Measurements from ENCODE around the gene STPG1.

The STPG1 gene

GRCh38 chr1:24343412-24344089 lies 70.0 kb downstream of the STPG1 start:
- TF ChIP-seq, protein P1, sequence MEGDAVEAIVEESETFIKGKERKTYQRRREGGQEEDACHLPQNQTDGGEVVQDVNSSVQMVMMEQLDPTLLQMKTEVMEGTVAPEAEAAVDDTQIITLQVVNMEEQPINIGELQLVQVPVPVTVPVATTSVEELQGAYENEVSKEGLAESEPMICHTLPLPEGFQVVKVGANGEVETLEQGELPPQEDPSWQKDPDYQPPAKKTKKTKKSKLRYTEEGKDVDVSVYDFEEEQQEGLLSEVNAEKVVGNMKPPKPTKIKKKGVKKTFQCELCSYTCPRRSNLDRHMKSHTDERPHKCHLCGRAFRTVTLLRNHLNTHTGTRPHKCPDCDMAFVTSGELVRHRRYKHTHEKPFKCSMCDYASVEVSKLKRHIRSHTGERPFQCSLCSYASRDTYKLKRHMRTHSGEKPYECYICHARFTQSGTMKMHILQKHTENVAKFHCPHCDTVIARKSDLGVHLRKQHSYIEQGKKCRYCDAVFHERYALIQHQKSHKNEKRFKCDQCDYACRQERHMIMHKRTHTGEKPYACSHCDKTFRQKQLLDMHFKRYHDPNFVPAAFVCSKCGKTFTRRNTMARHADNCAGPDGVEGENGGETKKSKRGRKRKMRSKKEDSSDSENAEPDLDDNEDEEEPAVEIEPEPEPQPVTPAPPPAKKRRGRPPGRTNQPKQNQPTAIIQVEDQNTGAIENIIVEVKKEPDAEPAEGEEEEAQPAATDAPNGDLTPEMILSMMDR (IDR thresholded peaks at IDR 0.05): no peak

- TF ChIP-seq, protein P1 (IDR thresholded peaks at IDR 0.05): no peak
These were observed 72.3 kb downstream of the STPG1 start for GRCh38 chr1:24341260-24341659.

DNA sequence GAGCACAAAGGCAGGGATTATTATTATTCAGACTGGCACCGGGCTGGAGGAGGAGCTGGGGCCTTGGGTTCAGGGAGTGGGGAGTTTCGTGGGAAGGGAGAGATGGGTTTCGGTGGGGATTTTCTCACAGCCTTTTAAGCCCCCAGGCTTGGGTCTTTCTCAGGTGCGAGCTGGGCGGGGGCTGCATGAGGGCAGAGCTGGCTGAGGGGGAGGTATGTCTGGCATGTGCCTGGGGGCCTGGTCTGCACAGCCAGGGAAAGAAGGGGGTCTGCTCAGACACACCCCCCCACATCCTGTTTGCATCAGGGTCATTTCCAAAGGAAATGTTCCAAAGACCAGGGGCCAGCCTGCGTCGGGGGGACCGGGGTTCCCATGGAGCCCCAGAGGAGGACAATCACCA lies 72.8 kb downstream of the STPG1 start:
- TF ChIP-seq, protein P1 (IDR thresholded peaks at IDR 0.05): no peak

- TF ChIP-seq, protein P1 (IDR thresholded peaks at IDR 0.05): no peak
These were observed 73.6 kb downstream of the STPG1 start for GRCh38 chr1:24339996-24340395.

DNA sequence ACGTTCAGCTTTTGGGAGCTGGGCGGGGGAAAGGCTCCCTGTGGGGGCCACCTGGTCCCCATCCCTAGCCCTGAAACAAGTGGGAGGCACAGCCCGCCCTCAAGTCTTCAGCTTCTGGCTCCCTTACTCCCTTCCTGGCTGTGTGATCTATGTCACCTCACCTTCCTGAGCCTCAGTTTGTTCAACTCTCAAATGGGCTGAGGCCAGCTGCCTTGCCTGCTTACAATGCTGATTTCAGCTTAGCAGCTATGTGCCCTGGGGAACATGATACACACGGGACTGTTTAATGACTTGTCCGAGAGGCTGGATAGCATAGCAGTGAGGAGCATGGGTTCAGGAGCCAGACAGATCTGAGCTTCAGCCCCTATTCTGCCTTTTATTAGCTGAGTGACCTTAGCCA lies 75.1 kb downstream of the STPG1 start:
- TF ChIP-seq, protein P1 (IDR thresholded peaks at IDR 0.05): no peak

- TF ChIP-seq, protein P1 (IDR thresholded peaks at IDR 0.05): no peak
These were observed 76.1 kb downstream of the STPG1 start for GRCh38 chr1:24337455-24337854.

GRCh38 chr1:24336075-24336474 lies 77.5 kb downstream of the STPG1 start:
- TF ChIP-seq, protein P1 (IDR thresholded peaks at IDR 0.05): no peak

All from LNCAP (cell line).